A204.1 (cell line): Measurements from ENCODE around the gene FHIT.

Experiments used
- FAIRE-seq: peaks from 2 replicates; lab custom pipeline; 2012; peaks lifted over from hg19 to GRCh38; lab: Jason Lieb, UNC

The FHIT gene

GRCh38 chr3:60323651-60324050 is 927.6 kb downstream of the FHIT start:
- FAIRE-seq, result no peak

DNA sequence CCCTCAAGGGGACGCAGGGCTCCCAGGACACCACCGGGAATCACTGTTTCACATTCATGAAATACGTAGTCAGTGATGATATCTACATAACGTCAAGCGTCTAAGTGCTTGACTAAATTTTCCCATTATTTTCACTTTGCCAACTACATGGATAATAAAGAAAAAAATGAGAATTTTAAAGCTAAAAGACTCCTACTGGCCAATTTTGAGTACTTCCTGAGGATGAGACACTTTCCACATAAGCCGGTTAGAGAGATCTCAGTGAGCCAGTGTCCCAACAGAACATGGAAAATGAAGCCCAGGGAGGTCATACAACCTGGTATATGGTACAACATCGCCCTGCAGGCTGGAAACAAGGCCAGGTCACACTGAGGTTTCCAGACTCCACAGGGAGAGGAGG is 928.1 kb downstream of the FHIT start:
- FAIRE-seq, result no peak

- no peak for FAIRE-seq
Measured at GRCh38 chr3:60322298-60322856, 928.9 kb downstream of the FHIT start.

- FAIRE-seq, result no peak
Measured at GRCh38 chr3:60319179-60319858, 931.9 kb downstream of the FHIT start.

DNA sequence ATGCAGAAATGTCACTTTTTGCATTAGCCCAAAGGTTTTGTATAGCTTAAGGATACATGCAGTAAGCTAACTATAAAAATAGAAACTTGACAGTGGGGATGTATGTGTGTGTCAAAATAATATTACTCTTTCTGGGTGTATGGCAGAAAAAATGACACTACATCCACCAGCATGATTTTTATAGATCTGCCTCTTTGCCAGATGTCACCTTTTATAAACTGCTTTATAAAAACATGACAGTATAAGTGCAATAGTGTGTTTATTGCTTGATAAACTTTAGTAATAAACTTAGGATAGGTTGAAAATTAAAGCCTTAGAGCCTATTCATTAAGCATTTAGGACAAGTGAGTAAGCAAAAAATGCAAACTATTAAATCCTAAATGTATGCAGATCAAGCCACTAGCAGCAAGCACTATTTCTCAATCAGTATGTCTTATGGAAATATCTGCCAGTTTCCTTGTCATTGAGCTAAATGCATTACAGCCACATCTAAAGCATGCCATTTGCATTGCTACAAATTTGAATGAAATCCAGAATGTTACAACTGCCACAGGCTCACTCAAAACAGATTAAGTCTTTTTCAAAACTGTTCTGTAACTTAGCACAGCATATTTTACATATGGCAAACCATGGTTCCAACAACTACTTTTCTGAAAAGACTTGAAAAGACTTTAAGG is 935.0 kb downstream of the FHIT start:
- no peak for FAIRE-seq

- no peak for FAIRE-seq
Measured at GRCh38 chr3:60313951-60314461, 937.2 kb downstream of the FHIT start.

- no peak for FAIRE-seq
Measured at GRCh38 chr3:60313231-60313798, 937.9 kb downstream of the FHIT start.

DNA sequence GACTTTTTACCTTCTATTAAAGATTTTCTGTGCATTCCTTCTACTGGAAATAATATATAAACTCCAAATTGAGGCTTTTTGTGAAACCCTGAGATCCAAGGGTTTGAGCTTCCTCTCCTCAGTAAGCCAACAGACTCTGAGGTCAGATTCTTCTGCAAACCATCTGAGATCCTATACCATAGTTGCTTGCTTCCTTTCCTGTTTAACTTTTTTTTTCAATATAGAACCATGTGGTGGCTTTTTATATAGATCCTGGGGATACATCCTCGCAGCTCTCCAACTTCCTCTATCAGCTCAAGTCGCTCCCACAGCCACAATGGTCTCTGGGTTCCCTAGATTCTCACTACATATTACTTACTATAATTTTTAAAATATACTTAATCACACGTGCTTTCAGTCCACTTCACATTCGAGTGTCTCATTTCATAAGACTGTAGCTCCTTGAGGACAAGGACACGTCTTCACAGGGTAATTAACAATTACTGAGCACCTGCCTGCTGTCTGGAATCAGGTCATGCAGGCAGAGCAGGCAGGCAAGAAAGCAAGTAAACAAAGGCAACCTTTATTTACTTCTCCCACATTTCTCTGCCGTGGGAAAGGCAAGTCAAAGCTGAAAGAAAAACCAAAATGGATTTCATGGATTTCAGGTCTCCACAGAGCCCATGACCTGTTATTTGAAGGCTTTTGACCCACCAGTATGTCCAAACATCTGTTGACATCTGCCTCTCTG is 941.5 kb downstream of the FHIT start:
- no peak for FAIRE-seq

DNA sequence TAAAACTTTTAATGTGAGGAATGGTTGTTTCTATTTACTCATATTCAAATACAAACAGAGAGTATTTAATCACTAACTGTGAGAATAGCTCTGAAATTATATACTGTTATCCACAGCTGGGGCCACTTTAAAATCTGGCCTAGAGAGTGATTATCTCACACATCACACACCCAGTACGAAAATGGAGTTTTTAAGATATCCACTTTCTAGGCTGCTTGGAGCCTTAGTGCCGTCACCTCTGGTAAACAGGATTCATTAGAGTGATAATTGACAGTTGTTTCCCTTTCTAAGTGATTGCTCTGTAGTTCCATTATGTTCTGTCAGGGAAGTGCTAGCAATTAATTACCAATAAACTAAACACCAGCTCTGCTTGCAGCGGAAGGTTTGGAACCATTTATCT is 942.4 kb downstream of the FHIT start:
- FAIRE-seq, result no peak

DNA sequence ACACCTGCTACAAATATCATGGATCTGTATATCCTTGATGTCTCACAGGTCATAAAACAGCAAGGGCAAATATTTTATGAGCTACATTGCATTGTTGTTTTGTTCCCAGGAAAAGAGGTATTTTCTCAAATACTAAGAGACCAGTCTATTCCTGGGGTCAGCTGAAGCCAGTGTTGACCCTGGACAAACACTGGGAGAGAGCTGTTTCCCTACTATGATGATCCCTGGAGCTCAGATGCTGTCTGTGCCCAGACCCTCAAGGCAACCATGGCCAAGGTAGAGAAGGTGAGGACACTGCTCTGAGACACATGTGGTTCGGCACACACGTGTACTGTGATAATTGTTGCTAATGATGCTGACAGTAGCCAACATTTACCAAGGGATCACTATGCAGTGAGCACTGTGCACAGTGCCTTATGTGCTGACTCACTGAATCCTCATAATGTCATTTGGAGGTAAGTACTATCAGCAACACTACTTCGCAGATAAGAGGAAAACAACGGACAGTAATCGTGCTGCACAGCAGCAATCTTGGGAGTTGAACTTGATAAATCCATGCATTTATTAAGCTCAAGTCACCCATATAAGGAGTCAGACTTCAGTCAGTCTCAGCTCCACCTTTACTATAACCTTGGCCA is 943.6 kb downstream of the FHIT start:
- no peak for FAIRE-seq

DNA sequence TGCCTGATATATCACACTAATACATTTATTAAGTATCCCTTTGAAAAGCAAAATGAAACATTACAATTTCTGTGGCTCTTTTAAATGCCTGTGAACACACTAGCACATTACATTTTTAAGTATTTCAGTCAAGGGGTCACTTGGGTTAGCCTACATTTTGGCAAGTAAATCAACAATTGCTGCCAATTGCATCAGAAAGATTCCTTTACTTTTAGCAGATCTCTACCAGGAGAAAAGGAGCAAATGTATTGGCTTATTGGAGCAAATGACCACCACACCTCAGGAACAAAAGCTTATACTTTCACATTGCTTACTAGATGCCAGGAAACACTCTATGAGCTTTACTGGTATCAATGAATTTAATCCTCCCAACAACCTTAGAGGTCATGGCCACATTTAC is 947.1 kb downstream of the FHIT start:
- no peak for FAIRE-seq

DNA sequence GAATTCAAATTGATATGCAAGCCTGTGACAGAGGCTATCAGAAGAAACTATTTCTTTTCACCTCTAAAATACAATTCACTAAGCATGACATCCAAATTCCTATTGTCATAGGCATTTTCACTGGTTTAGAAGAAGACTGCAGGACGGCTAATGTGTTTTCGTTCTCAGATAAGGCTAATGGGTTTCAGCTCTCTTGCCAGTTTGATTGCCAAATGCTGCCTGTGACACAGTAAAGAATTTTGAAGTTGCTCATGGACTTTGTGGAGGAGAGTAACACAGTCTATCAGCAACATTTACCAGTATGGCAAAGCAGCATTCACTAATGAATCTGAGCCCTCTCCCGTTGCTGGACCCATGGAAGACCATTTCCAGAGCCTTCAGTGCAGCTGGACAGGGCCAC is 948.1 kb downstream of the FHIT start:
- FAIRE-seq, result no peak

GRCh38 chr3:60301142-60301541 is 950.1 kb downstream of the FHIT start:
- no peak for FAIRE-seq

GRCh38 chr3:60298141-60298540 is 953.1 kb downstream of the FHIT start:
- no peak for FAIRE-seq

- FAIRE-seq, result no peak
Measured at GRCh38 chr3:60294181-60294580, 957.1 kb downstream of the FHIT start.

DNA sequence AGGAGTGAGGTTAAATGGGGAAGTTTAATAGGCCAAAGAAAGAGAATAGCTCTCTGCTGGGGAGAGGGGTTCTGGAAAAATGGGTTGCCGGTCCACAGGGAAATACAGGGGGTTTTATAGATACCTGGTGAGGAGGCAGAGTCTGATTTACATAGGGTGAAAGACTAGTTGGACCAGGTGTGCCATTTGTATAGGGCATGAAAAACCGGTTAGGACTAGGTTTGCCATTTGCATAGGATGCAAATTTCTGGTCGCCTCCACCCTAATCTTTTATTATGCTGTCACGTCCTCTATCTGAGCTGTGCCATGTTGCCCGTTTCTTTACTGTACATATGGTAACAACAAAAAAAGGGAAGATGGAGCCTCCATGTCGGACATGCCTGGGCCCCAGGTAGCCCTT is 960.1 kb downstream of the FHIT start:
- no peak for FAIRE-seq

DNA sequence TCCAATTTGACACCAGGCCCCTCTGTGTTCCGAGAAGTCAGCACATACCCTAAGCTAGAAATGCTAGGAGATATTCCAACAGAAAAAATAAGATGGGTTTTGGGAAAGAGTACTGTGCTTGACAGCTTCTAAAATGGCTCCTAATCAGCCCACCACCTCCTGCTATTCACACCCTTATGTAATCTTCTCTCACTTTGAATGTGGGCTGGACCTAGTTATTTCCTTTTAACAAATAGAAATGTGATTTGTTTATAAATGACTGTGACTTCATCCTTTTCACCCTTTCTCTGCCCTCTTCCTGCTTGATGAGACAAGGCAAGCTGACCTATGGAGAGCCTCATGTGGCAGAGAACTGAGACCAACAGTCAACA is 961.1 kb downstream of the FHIT start:
- FAIRE-seq, result no peak

DNA sequence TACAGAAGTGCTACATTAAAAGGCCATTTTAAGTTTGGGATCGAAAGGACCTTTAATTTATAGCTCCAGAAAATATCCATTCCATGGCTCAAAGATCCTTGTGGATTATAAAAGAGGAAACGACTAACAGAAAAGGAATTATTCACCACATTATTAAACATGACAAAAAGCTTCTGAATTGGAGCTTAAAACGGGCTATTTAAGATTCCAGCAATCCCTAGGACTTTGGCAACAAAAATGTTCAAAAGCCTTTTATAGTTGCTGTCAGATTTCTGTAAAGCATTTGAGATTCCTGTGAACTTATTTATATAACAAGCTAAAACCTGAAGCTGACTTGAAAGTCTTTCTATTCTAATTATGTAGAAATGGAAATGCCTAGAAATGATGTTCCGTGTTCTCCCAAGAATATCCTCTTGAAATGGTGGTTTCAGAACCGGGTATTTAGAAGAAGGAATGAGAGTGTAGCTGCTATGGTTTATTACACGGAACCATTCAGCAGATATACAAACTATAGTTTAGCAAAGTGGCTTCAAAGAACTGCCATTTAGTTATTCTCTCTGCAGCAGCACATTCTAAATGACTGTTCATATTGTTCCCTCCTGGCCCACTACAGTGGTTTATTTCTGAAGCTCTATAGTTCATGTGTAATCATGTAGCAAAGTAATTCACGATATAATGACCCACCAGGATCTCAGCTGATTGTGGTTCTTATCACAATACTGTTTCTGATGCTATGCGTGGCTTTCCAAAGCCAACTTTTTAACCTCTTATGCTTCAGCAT is 961.7 kb downstream of the FHIT start:
- FAIRE-seq, result no peak

DNA sequence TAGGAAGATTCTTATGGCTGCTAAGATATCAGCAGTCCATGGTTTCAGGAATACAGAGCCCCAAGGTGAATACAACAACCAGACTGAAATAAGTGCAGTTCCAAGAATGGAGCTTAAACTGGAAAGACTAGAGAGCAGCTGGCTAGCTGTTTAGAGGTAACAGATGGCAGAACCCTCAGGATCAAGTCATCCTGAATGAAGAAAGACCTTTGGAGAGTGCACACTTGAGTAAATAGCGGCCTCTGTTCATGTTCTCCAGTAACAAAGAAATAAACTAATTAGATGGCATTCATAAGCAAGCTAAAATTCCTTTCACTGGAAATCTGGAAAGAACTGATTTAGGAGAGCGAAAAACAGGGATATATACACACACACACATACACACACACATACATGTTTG is 968.4 kb downstream of the FHIT start:
- no peak for FAIRE-seq

GRCh38 chr3:60281970-60282369 is 969.3 kb downstream of the FHIT start:
- no peak for FAIRE-seq

DNA sequence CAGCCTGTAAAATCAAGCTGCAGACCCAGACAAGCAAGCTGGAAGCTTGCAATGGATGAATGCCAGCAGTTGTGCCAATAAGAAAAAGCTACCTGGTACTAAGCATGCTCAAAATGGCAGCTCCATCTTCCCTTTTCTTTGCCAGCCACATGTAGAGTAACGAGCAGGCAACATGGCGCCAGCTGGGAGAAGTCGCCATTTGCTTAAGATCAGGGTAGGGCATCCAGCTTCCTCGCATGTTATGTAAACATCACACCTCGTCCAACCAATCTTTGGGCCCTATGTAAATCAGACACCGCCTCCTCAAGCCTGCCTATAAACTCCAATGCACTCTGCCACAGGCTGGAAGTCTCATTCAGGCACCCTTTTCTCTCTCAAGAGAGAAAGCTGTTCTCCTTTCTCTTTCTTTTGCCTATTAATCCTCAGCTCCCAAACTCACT is 973.9 kb downstream of the FHIT start:
- FAIRE-seq, result no peak
